Measurements from ENCODE around the gene WDR70.

GRCh38 chr5:37772255-37772654 is 393.1 kb downstream of the WDR70 start:
- no peak for TF ChIP-seq CTCF (conservative IDR thresholded peaks at IDR 0.05 in 1 of 2, IDR thresholded peaks at IDR 0.05 in 1 of 2; ENCODE audit: low read depth in 1 of 2, low read length in 2 of 2)
- TF ChIP-seq EZH2 (IDR thresholded peaks at IDR 0.05; ENCODE audit: low read length, missing control alignments): no peak

Measured in fibroblast of lung (primary cell).